NCI-H748 (cell line): ENCODE data around the gene ARHGAP21.
"Not testable (repeated sequence)": the region's sequence is repeated elsewhere in the genome, so short reads cannot be mapped to it uniquely, and the experiment has no call there.

Experiments used
- DNase-seq: peaks from one replicate; lab custom pipeline; 2025; ENCODE audit not compliant: unreplicated experiment; lab: John Stamatoyannopoulos, UW

The ARHGAP21 gene

GRCh38 chr10:24723788-24724380, at the start of gene ARHGAP21:
Gene ARHGAP21 (minus strand): TSS chr10:24723887. CDS start chr10:24721899, 1,988 bp downstream.
- DNase-seq, result peak; percentile 65

GRCh38 chr10:24771943-24772694, 48.4 kb upstream of the ARHGAP21 start:
- no peak for DNase-seq

GRCh38 chr10:24764991-24765390, 41.3 kb upstream of the ARHGAP21 start:
- DNase-seq, result not testable (repeated sequence)

GRCh38 chr10:24762966-24763623, 39.4 kb upstream of the ARHGAP21 start:
- DNase-seq, result no peak

GRCh38 chr10:24762161-24762924, 38.7 kb upstream of the ARHGAP21 start:
- no peak for DNase-seq

- DNase-seq, result no peak
Measured at GRCh38 chr10:24759672-24760071, 36.0 kb upstream of the ARHGAP21 start.

GRCh38 chr10:24758254-24758653, 34.6 kb upstream of the ARHGAP21 start:
- not testable (repeated sequence) for DNase-seq

- DNase-seq, result no peak
Measured at GRCh38 chr10:24756283-24756682, 32.6 kb upstream of the ARHGAP21 start.

- no peak for DNase-seq
Measured at GRCh38 chr10:24751716-24752115, 28.0 kb upstream of the ARHGAP21 start.

- no peak for DNase-seq
Measured at GRCh38 chr10:24750695-24751094, 27.0 kb upstream of the ARHGAP21 start.

- DNase-seq, result no peak
Measured at GRCh38 chr10:24748214-24748613, 24.5 kb upstream of the ARHGAP21 start.

- DNase-seq, result no peak
Measured at GRCh38 chr10:24744946-24745345, 21.3 kb upstream of the ARHGAP21 start.

- DNase-seq, result no peak
Measured at GRCh38 chr10:24740714-24741113, 17.0 kb upstream of the ARHGAP21 start.

GRCh38 chr10:24737001-24737400, 13.3 kb upstream of the ARHGAP21 start:
- DNase-seq, result no peak

- no peak for DNase-seq
Measured at GRCh38 chr10:24731942-24732341, 8.3 kb upstream of the ARHGAP21 start.

GRCh38 chr10:24730811-24731210, 7.1 kb upstream of the ARHGAP21 start:
- no peak for DNase-seq

GRCh38 chr10:24727786-24728185, 4.1 kb upstream of the ARHGAP21 start:
- peak; percentile 4 for DNase-seq

- no peak for DNase-seq
Measured at GRCh38 chr10:24726626-24727025, 2.9 kb upstream of the ARHGAP21 start.

GRCh38 chr10:24726029-24726428, 2.3 kb upstream of the ARHGAP21 start:
- not testable (repeated sequence) for DNase-seq

- peak; percentile 96 for DNase-seq
Measured at GRCh38 chr10:24724381-24725228, 918 bp upstream of the ARHGAP21 start.
